GM21825 (cell line): ENCODE data around the gene TM9SF4.

Experiments used
- ATAC-seq: cut with Tn5 transposase; IDR thresholded peaks from one replicate; pipeline ENCODE4 v1.9.1; 2021; ENCODE audit warnings: mild to moderate bottlenecking, moderate library complexity; ENCODE audit not compliant: unreplicated experiment

The TM9SF4 gene

DNA sequence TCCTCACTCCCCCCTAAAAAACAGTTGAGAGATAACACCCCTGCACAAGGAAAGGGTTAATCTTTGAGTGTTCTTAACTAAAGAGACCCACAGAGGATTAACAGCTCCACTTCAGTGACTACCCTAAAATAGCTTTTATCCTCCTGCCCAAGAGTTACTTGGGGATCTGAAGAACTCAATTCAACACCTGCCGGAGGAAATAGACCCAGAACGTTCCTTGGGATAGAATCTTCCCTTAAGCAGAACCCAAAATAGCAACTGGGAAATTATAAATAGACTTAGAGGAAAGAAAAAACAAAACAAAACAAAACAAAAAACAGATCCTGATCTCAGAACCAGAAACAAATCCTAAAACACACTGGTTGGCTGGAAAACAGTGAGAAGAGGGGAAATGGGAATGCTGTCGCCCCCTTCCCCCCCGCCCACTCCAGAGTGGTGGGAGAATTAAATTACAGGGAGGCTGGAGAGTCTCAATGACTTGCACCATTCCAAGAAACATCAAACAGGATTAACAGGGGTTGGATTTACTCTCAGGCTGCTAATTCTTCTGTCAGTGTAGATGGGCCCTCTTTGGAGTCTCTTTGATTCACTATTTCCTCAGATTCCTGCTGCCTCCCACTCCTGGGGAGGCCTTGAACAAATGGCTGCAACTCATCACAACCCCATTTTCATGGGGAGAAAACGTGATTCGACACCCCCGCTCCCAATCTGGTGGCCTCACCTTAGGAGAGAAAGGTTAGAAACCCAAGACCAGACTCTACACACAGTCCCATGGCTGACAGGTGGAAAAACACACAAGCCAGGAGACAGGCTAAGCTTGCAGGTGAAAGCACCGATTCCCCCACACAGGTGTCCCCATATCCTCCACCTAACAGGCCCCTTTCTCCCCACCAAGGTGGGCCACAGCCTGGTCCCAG, 96.6 kb downstream of the TM9SF4 start:
- no peak for ATAC-seq

DNA sequence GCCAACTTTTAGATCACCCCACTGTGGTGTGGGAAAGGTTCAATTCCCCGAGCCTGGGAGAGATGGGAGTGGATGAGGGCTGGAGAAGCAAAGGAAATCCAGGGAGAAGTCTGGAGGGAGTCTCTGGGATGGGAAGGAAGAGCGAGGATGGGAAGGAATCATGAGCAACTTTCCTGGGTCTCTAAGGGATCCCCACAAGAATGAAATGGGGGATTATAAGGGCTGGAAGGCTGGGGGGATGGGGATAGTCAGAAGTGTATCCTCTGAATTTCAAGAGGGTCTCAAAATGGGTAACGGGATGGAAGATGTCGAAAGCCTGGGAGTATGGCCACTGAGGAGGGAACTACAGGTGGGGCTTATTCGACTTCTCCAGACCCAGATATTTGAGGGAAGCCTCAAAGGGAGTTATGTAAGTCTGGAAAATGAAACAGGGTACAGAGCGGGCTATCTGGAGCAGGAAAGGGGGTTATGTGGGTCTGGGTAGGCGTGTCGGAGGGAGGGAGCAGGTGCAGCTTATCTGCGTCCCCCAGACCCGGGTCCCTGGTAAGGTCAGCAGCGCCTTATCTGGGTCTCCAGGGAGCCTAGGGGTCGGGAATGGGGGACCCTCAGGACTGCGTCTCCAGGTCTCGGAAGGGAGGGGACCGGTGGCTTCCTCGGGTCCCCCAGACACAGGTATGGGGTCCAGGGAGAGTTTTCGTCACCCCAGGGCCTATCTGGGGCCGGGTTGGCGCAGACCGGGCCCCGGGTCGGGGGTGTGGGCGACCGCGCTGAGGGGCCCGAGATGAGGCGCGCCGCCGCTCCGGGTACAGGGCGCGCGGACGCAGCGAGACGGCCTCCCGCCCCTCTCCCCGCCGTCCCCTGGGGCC, 97.5 kb downstream of the TM9SF4 start:
- ATAC-seq = no peak

DNA sequence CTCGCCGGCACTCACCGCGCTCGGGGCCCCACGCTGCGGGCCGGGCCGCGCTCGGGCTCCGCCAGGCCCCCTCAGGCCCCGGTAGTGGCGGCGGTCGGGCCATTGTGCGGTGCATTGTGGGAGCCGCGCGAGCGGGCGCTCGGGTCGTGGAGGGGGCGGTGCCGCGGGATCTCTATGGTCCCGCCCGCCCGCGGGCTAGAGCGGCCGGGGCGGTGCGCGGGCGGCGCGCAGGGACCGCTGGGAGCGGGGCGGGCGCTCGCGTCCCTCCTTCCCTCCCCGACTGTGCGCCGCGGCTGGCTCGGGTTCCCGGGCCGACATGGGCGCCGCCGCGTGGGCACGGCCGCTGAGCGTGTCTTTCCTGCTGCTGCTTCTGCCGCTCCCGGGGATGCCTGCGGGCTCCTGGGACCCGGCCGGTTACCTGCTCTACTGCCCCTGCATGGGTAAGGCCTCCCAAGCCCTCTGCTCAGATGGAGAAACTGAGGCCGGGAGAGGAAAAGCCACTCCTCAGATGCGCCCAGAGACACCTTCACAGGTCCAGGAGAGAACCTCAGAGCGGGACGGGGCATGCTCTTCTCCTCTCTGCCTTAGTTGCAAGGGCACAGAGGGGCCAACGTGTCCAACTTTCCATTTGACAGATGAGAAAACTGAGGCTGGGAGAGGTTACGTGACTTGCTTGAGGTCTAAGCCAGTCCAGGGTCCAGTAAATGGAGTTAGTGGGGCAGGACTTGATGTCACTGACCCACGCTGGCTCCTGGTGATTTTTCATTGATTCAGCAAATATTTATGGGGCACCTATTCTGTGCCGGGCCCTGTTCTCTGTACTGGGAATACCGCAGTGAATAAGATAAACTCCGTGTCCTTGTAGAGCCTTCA, 98.3 kb downstream of the TM9SF4 start, which contains the start of the genes PLAGL2 and POFUT1:
Gene PLAGL2 (minus strand): TSS at position 118 of the 873 bp plus-strand sequence. CDS start 5,565 bp downstream, outside the sequence.
Gene POFUT1 (plus strand): TSS at position 255 of the 873 bp plus-strand sequence. CDS start 62 bp downstream, at position 317.
- peak; percentile 87 for ATAC-seq

DNA sequence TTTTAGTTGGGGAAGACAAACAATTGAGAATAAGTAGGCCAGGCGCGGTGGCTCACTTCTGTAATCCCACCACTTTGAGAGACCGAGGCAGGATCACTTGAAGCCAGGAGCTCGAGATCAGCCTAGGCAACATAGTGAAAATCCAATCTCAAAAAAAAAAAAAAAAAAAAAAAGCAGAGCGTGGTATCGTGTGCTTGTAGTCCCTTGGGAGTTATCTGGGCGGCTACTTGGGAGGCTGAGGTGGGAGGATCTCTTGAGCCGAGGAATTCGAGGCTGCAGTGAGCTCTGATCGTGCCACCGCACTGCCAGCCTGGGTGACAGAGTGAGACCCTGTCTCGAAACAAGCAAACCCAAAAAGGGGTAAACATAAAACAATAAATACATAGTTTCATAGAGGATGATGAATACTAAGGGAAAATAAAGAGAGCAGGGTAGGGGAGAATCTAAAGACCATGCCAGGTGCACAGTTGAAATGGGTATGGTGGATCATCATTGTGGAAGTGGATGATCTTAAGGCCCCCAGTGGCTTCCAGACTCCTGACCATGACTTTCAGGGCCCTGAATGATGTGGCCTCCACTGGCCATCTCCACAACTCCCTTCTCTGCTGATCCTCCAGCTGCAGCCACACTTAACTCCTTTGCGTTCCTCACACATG, 99.1 kb downstream of the TM9SF4 start:
- ATAC-seq = no peak

DNA sequence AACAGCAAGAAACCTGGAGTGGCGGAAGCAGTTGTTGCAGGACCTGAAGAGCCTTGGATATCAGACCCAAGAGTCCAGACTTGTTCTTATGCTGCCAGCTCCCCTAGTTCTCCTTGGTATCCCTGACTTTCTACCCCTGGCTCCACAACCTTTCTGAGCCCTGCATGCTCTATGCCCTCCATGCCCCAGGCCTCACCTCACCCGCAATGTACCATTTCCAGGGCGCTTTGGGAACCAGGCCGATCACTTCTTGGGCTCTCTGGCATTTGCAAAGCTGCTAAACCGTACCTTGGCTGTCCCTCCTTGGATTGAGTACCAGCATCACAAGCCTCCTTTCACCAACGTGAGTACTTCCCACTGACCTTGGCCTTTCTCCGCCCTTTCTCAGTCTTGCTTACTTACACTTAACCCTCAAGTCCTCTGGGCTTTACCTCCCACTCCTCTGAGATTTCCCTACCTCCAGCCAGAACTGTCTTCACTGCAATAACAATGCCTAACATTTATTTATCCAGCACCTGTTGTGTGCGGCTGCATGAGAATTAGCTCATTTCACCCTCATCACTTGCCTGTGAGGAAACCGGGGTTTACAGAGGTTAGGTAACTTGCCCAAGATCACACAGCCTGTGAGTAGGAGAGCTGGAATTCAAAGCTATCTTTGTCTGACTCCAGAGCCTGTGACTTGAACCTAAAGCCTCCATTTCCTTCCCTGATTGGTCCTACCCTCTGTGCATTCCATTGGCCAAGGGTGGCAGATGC, 100.5 kb downstream of the TM9SF4 start:
- ATAC-seq = no peak

DNA sequence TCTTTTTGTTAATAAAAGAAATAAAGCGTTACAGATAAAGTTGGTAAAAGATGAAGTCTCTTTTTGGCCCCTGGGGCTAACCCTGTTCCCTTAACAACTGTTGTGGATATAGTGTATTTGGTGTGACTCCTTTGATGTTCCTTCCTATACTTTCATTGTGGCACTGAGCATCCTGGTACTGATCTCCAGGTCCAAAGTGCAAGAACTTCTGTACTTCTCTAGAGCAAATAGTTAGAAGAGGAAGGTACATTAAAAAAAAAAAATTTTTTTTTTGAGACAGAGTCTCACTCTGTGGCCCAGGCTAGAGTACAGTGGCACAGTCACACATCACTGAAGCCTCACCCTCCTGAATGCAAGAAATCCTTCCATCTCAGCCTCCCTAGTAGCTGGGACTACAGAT, 104.4 kb downstream of the TM9SF4 start:
- ATAC-seq = no peak

DNA sequence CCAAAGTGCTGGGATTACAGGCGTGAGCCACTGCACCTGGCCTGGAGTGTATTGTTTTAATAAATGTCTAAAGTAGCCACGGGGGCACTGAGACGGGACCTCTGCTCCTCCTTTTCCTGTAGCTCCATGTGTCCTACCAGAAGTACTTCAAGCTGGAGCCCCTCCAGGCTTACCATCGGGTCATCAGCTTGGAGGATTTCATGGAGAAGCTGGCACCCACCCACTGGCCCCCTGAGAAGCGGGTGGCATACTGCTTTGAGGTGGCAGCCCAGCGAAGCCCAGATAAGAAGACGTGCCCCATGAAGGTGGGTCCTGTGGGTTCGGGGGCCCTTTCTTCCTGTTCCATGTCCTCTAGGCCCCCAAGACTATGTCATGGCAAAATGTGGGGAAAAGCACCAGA, 105.6 kb downstream of the TM9SF4 start:
- no peak for ATAC-seq

DNA sequence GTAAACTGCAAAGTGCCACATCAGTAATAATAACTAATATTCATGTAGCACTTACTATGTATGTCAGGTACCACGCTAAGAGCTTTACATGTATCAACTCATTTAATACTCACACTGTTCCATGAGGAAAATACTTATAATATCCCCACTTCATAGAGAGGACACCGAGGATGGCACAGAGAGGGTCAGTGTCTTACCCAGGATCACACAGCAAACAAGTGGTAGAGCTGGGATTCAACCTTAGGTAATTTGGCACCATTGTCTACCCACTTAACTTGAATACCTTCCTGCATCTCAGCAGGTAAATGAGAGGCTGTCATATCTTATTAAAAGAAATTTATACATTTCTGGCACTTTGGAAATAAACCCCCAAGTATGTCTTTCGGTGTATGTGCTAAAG, 106.2 kb downstream of the TM9SF4 start:
- ATAC-seq = no peak

DNA sequence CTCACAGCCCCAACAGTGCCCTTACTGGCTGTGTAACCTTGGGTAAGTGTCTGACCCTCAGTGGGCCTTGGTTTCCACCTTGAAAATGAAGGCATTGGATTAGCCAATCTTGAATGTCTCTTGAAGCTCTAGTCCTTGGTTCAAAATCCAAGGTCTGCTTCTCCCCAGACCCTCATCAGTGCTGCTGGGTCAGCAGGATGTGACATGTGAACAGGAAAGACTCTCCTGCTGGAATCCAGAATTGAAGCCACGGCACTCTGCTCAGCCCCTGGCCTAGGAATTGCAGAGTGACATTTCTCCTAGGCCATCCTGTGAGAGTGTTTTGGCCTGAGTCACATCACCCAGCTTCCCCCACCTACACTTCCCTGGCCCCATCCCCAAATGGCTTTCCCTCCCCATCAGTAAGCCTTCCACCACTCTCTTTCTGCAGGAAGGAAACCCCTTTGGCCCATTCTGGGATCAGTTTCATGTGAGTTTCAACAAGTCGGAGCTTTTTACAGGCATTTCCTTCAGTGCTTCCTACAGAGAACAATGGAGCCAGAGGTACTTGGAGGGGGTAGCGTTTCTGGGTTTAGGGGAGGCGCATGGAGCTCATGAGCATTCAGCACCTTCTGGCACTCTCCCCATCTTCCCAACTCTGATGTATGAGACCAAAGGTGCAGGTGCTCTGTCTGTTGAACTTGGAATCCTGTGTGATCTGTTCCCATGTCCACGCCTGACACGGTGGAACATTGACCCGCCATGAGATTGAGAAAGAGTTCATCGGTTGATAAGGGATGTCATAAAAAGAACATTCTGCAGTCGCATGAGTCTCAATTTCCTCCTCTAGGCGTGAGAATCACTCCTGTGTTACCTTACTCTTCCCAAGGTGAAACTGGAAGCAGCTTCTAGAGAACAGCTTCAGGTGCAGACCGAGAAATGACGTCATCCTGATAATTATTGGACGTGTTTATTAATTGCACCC, 106.9 kb downstream of the TM9SF4 start:
- no peak for ATAC-seq
